Ramos (cell line): ENCODE results near the gene RFX7.

Experiments
- in situ Hi-C: fragments of 300-500 bp; cut with MboI; formaldehyde crosslinking; loops from one replicate; pipeline ENCODE4 v1.14.3; 2022; ENCODE audit warnings: low sequenced_read_pairs; ENCODE audit not compliant: unreplicated experiment

The RFX7 gene

GRCh38 chr15:56244811-56245576 is 1.3 kb upstream of the RFX7 start:
- in situ Hi-C loops = no loop called here

GRCh38 chr15:56244038-56244810 is 545 bp upstream of the RFX7 start:
- in situ Hi-C loops = no loop called here

GRCh38 chr15:56242576-56243162 is 1.0 kb downstream of the RFX7 start:
- in situ Hi-C loops = no loop called here

DNA sequence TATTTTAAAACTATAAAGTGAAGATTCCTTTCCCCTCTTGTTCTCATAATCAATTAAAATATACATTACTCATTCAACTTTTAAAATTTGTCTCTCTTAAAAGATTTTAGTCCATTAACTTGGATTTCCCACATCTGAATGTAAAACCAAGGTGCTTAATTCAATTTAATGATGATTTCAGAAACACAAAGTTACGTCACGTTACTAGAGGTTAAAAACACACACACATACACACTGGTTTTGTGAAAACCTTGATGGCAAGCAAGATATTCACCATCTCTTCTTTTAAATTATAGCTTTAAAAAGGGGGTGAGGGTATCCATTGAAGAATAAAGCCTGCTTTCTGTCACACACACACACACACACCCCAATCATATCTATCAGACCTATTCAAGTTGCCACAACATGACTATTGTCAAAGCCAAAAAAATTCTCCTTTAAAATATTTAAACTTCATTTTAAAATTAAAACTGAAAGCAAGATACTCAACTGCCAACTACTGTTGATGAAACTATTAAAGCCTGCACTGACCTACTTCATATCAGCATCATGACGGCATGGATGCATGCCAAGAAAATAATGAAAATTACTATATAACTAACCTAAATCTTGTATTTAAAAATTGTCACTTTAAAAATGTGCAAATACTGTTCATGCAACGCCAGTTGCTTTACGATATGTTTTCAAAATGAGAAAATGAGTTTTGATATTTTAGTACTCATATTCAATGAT is 2.1 kb downstream of the RFX7 start:
- in situ Hi-C loops = no loop called here

GRCh38 chr15:56240390-56240789 is 3.3 kb downstream of the RFX7 start:
- in situ Hi-C loops = no loop called here

DNA sequence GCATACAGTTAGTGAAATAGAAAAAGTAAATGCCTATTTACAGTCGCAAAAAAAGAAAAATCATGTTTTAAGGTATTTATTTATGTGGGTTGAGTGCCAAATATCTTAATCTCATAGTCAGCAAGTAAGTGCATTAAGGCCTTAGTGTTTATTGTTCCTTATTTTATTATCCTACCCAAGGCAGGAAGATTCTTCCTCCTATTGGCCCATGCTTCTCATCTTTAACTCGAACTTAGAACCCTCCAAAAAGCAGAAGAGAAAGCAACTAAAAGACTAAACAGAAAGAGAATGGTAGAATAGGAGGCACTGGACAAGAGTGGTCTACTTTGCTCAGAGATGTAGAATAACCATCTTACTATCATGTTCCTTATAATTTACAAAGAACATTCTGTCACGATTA is 7.5 kb downstream of the RFX7 start:
- in situ Hi-C loops = no loop called here

DNA sequence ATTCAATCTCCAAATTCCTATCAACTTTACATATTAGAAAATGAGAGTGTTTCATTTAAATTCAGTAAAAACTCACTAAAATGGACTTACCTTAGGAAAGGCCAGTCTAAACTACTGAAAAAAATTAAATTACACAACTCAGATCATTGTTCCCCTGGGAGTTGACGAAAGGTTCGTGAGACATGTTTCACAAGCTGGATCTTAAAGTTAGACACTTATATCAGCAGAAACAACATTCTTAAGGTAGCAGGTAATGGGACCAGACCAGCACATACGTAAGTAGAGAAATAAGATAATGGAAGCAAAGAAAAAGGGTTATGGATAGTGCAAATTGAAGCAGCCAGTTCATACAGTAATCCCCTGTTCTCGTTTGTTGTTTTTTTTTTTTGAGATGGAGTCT is 8.9 kb downstream of the RFX7 start:
- in situ Hi-C loops = no loop called here

GRCh38 chr15:56233549-56233948 is 10.1 kb downstream of the RFX7 start:
- in situ Hi-C loops = no loop called here

- in situ Hi-C loops = no loop called here
Observed at GRCh38 chr15:56232058-56232457, 11.6 kb downstream of the RFX7 start.

GRCh38 chr15:56228854-56229253 is 14.8 kb downstream of the RFX7 start:
- in situ Hi-C loops = no loop called here

- in situ Hi-C loops = no loop called here
Observed at GRCh38 chr15:56228352-56228751, 15.3 kb downstream of the RFX7 start.

- in situ Hi-C loops = no loop called here
Observed at GRCh38 chr15:56227780-56228179, 15.9 kb downstream of the RFX7 start.

GRCh38 chr15:56227306-56227705 is 16.4 kb downstream of the RFX7 start:
- in situ Hi-C loops = no loop called here

DNA sequence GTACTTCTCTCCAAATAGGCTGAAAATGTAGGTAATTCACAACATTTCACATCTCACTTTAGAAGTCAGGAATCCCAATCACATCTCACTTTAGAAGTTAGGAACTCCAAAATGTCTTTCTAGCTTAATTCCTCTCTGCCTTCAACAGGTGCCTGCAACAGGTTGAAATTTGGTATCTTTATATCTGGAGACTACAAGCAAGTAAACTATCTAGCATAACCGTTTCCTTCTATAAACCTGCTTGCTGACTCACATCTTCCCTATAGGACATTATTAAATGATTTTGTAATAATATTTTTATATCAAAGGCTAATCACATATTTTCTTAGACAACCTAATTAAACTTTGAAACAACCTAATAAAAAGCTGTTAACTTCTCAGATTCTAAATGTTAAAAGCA is 18.2 kb downstream of the RFX7 start:
- in situ Hi-C loops = no loop called here

DNA sequence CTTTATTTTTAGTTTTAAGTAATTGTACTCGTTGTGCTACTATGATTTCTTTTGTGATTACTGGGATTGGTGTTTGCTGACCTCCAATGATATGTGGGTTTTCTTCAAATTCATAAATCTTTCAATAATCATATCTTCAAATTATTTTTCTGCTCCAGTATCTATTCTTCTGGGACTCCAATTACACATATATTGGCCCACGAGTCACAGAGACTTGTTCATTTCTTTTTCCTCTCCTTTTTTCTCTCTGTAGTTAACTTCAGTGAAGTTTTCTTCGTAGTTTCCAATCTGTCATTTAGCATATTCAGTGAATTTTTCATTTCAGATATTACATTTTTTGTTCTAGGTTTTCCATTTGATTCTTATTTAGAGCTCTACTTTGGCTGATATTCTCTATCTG is 21.4 kb downstream of the RFX7 start:
- in situ Hi-C loops = no loop called here

DNA sequence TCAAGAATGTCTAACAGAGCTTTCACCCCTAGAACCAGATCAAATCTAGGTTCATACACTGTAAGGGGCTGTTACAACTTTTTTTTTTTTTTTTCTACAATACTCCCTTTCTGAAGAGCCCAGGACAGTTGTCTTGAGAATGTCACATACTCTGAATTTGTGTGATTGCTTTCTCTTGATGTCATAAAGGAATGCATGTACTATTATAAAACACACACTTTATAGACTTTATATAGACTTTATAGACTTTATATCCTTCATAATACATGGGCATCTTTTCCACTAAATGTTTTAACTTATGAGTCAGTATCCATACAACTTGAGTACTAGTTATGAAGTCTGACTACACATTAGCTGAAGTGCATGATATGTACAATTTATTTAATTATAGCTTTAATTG is 26.3 kb downstream of the RFX7 start:
- in situ Hi-C loops = no loop called here

- in situ Hi-C loops = no loop called here
Observed at GRCh38 chr15:56215769-56216168, 27.9 kb downstream of the RFX7 start.

DNA sequence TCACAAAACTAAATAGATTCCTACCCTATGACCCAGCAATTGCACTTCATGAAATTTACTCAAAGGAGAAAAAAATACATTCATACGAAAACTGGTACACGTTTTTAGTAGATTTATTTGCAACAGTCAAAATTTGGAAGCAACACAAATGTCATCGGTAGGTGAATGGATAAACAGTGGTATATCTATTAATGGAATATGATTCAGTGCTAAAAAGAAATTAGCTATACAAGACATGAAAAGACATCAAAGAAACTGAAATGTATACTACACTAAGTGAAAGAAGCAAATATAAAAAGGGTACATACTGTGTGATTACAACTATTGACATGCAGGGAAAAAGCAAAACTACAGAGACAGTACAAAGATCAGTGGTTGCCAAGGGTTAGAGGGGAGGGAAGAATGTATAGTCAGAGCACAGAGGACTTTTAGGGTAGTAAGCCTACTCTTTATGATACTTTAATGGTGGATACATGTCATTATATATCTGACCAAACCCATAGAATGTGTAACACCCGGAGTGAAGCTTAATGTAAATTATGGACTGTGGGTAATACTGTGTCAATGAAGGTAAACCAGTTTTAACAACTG is 31.6 kb downstream of the RFX7 start:
- in situ Hi-C loops = no loop called here

- in situ Hi-C loops = no loop called here
Observed at GRCh38 chr15:56211064-56211463, 32.6 kb downstream of the RFX7 start.

- in situ Hi-C loops = no loop called here
Observed at GRCh38 chr15:56208641-56209155, 35.0 kb downstream of the RFX7 start.
